Fibroblast of pulmonary artery (primary cell): ENCODE measurements around the gene PITPNM2.

Source experiments
- DNase-seq: peaks from one replicate; pipeline ENCODE4 v3.0.0-alpha.2; 2010; ENCODE audit warnings: low read depth
- H3K4me3 ChIP-seq: replicated peaks from 2 replicates; pipeline ENCODE4 v1.5.1; 2011; ENCODE audit warnings: low read depth, mild to moderate bottlenecking, control low read depth, low read length, moderate library complexity
- TF ChIP-seq, protein P1 (sequence below): IDR thresholded peaks from 2 replicates; pipeline ENCODE4 v1.5.1; 2011; ENCODE audit warnings: mild to moderate bottlenecking, control low read depth, low read length, inconsistent platforms; ENCODE audit errors: missing control alignments

The PITPNM2 gene

DNA sequence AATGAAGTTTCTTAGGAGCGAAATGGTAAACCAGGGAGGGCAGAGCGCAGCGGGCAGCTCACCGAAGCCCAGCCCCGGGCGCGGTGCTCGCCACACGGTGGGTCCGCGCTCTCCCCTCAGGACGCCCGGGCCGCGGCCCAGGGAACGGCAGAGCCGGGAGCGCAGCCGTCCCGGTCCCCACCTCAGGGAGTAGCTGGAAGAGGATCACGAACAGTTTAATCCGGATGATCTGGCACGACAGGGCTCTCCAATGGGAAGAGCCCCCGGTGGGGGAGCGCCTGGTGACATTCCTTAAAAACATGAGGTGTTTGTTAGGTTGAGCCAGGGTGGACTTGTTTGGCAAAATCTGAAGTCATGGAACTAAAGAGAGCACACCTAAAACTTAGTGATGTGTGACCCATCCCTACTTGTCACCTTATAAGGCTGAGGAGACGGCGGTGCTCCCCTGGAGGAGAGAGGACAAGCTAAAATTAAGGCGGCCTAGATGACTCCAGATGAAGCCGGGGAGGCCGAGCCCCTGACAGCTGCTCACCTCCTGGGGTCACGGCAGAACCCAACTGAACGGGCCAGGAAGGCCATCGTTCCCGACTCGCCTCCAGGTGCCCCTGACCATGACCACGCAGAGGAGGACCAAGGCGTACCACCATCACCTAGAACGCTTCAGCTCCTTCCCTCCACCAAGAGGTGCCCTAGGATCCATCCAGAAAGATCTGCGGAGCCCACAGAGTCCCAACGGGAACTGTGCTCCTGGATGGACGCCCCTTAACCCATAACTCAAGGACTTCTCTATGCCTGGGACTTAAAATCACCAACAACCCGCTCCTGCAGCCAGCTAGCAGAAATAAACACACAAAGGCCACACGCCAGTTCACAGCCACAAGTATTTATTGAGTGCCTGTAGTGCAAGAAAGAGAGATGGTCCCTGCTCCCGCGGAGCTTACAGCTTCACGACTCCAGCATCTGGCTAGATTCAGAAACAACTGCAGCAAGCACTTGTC lies 866 bp upstream of the PITPNM2 start:
- TF ChIP-seq, protein P1, sequence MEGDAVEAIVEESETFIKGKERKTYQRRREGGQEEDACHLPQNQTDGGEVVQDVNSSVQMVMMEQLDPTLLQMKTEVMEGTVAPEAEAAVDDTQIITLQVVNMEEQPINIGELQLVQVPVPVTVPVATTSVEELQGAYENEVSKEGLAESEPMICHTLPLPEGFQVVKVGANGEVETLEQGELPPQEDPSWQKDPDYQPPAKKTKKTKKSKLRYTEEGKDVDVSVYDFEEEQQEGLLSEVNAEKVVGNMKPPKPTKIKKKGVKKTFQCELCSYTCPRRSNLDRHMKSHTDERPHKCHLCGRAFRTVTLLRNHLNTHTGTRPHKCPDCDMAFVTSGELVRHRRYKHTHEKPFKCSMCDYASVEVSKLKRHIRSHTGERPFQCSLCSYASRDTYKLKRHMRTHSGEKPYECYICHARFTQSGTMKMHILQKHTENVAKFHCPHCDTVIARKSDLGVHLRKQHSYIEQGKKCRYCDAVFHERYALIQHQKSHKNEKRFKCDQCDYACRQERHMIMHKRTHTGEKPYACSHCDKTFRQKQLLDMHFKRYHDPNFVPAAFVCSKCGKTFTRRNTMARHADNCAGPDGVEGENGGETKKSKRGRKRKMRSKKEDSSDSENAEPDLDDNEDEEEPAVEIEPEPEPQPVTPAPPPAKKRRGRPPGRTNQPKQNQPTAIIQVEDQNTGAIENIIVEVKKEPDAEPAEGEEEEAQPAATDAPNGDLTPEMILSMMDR: no peak
- peak overlapping the region; percentile 57 for H3K4me3 ChIP-seq
- DNase-seq: no peak

DNA sequence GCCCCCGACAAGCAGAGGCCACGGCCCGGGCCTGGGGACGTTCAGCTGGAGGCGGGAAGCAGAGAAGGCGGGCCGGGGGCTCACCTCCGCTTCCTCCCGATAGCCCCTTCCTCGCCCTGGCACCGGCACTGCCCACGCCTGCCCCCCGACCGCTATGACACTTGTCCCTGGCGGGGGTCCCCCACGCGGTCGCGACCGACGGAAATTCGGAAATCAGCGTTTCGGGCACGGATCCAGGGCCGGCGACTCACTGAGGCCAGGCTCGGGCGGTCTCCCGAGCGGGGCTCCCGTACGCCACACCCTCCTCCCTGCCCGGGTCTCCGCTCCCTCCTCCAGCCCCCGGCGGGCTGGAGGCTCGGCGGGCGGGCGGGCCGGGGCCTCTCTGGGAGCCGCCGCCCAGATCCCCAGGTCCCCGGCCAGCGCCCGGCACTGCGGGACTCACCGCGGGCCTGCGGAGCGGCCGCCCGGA lies 581 bp downstream of the PITPNM2 start:
- DNase-seq: no peak
- peak overlapping the region; percentile 62 for H3K4me3 ChIP-seq
- TF ChIP-seq, protein P1: no peak

DNA sequence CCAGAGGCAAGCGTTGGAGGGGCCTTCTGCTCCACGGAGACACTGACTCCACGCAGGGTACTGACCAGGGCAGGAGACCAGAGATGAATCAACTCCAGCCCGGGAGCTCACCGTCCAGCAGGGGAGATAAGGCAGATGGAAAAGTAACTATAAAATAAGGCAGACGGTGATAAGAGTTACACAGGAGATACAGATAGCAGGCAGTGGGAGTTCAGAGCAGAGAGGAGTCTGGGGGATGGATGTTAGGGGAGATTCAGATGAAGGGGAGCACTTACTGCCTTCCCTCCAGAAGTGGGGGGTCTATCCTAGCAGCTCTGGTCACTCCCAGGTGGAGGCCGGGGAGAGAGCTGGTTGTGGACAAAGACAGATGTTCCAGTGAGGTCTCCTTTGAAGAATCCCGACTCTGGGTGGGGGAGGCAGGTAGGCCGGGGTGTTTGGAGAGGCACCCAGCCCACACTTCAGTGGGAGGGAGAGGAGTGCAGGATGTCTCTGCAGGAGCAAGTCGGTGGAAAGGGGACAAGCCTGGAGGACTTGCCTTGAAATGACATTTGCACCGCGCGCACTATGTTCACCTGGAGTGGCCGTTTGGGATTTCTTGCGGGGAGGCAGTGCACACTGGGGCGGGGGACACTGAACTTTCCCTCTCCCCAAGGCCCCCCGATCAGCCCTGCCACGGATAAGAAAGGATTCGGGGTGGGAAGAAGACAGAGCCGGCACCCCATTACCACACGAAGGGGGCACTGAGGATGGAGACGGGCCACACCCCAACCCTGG lies 1.2 kb downstream of the PITPNM2 start:
- TF ChIP-seq, protein P1: no peak
- no peak for DNase-seq
- peak overlapping the region; percentile 62 for H3K4me3 ChIP-seq

DNA sequence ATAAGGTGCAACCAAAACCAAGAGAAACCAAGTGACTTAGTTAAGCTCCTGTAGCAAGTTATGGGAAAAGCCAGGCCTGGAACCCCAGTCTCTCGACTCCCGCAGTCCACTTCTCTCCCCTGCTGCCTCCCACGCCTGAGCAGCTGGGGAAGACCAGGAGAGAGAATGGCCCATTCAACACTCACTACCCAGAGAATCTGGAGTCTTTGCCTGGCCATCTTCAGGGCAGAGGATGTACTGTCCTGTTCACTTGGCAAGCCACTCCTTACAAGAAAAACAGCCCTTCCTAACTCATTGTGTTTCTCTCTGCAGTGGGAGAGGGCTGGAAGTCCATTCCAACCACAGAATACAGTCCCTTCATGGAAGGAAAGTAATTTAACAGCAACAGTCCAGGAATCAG lies 1.8 kb downstream of the PITPNM2 start:
- TF ChIP-seq, protein P1: no peak
- peak; percentile 48 for DNase-seq
- H3K4me3 ChIP-seq: peak overlapping the region; percentile 62

DNA sequence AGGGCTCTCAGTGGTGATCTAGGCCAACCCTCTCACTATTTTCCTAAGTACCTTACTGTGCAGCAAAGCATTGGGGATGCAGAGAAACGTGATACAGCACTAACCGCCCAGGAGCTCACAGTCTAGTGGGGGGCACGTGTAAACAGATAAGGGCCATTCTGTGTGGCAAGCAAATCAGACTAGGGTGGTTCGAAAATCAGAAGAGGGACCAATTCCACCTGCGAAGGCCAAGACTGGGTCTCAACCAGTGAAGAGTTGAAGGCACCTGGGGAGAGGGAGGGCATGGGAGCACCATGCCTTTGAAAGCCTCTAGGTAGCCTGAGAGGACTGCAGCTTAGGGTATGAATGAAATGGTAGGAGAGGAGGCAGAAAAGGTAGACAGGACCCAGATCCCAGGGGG lies 2.2 kb downstream of the PITPNM2 start:
- H3K4me3 ChIP-seq: no peak overlapping the region
- DNase-seq: no peak
- TF ChIP-seq, protein P1: no peak

DNA sequence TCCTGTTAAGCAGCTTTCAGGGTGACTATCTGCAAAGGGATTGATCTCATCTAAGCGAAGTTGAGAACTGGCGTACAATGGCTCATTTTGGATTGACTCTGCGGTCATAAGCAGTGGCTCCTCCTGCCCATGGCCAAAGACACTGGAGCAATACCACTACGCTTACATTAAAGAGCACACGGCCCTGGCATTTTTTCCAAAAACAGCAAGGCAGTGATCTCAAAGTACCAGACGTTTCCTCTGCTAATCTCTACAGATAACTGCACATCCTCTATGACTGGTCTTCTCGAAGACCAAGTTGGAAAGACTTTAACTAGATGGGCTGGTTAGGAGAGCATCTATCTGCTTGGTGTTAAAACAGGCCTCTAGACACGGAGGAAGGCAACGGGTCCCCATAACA lies 2.7 kb downstream of the PITPNM2 start:
- DNase-seq: no peak
- H3K4me3 ChIP-seq: no peak overlapping the region
- TF ChIP-seq, protein P1: no peak
